ENCODE results near the gene KAT7.

KAT7 gene

GRCh38 chr17:49850218-49850610 is 61.7 kb downstream of the KAT7 start:
- Mint-ChIP-seq H3K4me3 (peak overlapping the region; percentile 80), H3K9me3 (no peaks in the 10 kb centered on the region)

DNA sequence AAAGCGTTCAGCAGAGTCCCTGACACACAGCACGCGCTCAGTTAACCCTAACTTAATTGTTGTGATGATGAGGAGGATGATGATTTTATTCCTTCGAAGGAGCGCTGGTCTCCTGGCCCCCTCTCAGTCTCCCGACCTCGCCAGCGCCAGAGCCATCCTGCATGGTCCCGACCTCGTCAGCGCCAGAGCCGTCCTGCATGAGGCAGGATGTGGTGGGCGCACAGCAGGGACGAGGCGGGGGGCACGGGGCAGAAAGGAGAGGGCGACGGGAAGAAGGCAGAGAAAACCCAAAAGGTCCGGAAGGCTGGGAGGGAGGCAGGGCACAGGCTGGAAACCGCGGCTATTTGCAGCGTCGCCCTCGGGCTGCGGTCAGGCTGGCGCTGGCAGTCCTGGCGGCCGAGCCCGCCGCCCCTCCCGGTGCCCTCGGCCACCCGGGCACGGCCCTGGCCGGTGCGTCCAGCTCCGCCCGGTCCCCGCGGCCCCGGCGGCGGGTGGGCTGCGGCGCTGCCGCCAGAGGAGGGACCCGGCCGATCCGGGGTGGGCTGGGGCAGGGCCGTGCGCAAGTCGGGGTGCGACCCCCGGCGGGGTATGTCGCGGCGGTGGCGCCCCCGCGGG is 62.4 kb downstream of the KAT7 start:
- Mint-ChIP-seq H3K36me3 (ENCODE audit: low read depth) (peaks cover 5% of the 10 kb centered on the region), H3K27ac (no peak overlapping the region), H3K4me3 (peak overlapping the region; percentile 80), H3K4me1 (peaks cover 5% of the 10 kb centered on the region), H3K27me3 (ENCODE audit: low read depth, poor library complexity) (peaks cover 80% of the 10 kb centered on the region), H3K9me3 (no peaks in the 10 kb centered on the region)
- TF ChIP-seq, protein P1, sequence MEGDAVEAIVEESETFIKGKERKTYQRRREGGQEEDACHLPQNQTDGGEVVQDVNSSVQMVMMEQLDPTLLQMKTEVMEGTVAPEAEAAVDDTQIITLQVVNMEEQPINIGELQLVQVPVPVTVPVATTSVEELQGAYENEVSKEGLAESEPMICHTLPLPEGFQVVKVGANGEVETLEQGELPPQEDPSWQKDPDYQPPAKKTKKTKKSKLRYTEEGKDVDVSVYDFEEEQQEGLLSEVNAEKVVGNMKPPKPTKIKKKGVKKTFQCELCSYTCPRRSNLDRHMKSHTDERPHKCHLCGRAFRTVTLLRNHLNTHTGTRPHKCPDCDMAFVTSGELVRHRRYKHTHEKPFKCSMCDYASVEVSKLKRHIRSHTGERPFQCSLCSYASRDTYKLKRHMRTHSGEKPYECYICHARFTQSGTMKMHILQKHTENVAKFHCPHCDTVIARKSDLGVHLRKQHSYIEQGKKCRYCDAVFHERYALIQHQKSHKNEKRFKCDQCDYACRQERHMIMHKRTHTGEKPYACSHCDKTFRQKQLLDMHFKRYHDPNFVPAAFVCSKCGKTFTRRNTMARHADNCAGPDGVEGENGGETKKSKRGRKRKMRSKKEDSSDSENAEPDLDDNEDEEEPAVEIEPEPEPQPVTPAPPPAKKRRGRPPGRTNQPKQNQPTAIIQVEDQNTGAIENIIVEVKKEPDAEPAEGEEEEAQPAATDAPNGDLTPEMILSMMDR (IDR thresholded peaks at IDR 0.05) = no peak
- peak; percentile 33 for DNase-seq

More at GRCh38 chr17:49850218-49850610, 61.7 kb downstream of the KAT7 start:
- Mint-ChIP-seq H3K4me1 (peaks cover 11% of the 10 kb centered on the region), H3K27me3 (ENCODE audit: low read depth, poor library complexity) (peaks cover 77% of the 10 kb centered on the region), H3K36me3 (ENCODE audit: low read depth) (peaks cover 5% of the 10 kb centered on the region), H3K27ac (no peak overlapping the region)
- TF ChIP-seq, protein P1 (IDR thresholded peaks at IDR 0.05) = no peak
- DNase-seq = no peak

GRCh38 chr17:49851387-49852291 is 63.2 kb downstream of the KAT7 start:
- no peak overlapping the region for H3K27ac Mint-ChIP-seq
- peaks cover 86% of the 10 kb centered on the region for H3K27me3 Mint-ChIP-seq (ENCODE audit: low read depth, poor library complexity)
- peak overlapping the region; percentile 79 for H3K4me3 Mint-ChIP-seq
- peaks cover 5% of the 10 kb centered on the region for H3K4me1 Mint-ChIP-seq
- TF ChIP-seq, protein P1 (IDR thresholded peaks at IDR 0.05) = peak; percentile 57
- peaks cover 5% of the 10 kb centered on the region for H3K36me3 Mint-ChIP-seq (ENCODE audit: low read depth)
- peak; percentile 86 for DNase-seq
- no peaks in the 10 kb centered on the region for H3K9me3 Mint-ChIP-seq

- Mint-ChIP-seq H3K27ac (no peak overlapping the region), H3K27me3 (ENCODE audit: low read depth, poor library complexity) (peaks cover 84% of the 10 kb centered on the region), H3K4me1 (peaks cover 5% of the 10 kb centered on the region), H3K9me3 (no peaks in the 10 kb centered on the region), H3K36me3 (ENCODE audit: low read depth) (no peaks in the 10 kb centered on the region), H3K4me3 (no peak overlapping the region)
- TF ChIP-seq, protein P1 (IDR thresholded peaks at IDR 0.05) = no peak
- no peak for DNase-seq
These were observed 65.1 kb downstream of the KAT7 start for GRCh38 chr17:49853470-49854015.

DNA sequence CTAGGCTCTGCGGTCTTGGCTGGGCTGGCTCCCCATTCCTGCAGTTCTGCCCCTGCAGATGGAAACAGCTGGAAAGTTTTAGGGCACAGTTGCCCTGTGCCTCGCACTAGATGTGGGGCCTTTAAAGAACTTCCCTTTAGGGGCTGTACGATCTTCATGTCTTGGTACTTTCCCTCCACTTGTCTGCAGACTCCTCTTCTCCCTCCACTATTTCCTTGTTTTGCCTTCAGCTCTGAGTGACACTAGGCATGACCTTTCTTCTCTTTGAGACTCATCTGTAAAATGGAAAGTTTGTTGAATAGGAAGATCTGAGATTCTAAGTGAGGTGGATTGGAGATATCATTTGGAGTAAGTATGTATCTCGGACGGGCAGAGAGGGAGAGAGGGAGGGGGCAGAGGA is 65.6 kb downstream of the KAT7 start:
- TF ChIP-seq, protein P1 (IDR thresholded peaks at IDR 0.05) = no peak
- Mint-ChIP-seq H3K9me3 (no peaks in the 10 kb centered on the region), H3K27ac (no peak overlapping the region), H3K27me3 (ENCODE audit: low read depth, poor library complexity) (peaks cover 80% of the 10 kb centered on the region), H3K36me3 (ENCODE audit: low read depth) (no peaks in the 10 kb centered on the region), H3K4me1 (peaks cover 5% of the 10 kb centered on the region), H3K4me3 (no peak overlapping the region)
- no peak for DNase-seq
